Upper lobe of left lung (tissue), 6 donors: ENCODE data around the gene HPS3. TPM values are rescaled to one million over a fixed set of nuclear protein-coding genes. Genes with fewer than 3 reads are reported as not detected.

ENCODE experiments used
- ATAC-seq, 2 donors: fragments of 200-7000 bp; cut with Tn5 transposase; one replicate each; pipeline ENCODE4 v1.9.1; 2022; ENCODE audit warnings: mild to moderate bottlenecking in 2 of 2, moderate library complexity in 2 of 2; ENCODE audit not compliant: low FRiP score in 2 of 2
- DNase-seq, 2 donors: peaks; one replicate each; pipeline ENCODE4 v3.0.0-alpha.2; 2019 to 2020
- H3K27ac ChIP-seq, 4 donors: fragments of 200-600 bp; sonication (generic); one replicate each; pipeline ENCODE4 v1.5.1; 2016 to 2019
- H3K27me3 ChIP-seq, 4 donors: fragments of 200-600 bp; sonication (generic); one replicate each; pipeline ENCODE4 v1.5.1; 2017 to 2019
- H3K36me3 ChIP-seq, 4 donors: fragments of 200-600 bp; sonication (generic); one replicate each; pipeline ENCODE4 v1.5.1; 2016 to 2019
- H3K4me1 ChIP-seq, 4 donors: fragments of 200-600 bp; sonication (generic); one replicate each; pipeline ENCODE4 v1.5.1; 2018 to 2019
- H3K4me3 ChIP-seq, 4 donors: fragments of 200-600 bp; sonication (generic); one replicate each; pipeline ENCODE4 v1.5.1; 2017 to 2019; ENCODE audit warnings: mild to moderate bottlenecking in 2 of 4, moderate library complexity in 1 of 4
- H3K9me3 ChIP-seq, 4 donors: fragments of 200-600 bp; sonication (generic); one replicate each; pipeline ENCODE4 v1.5.1; 2018 to 2019
- CTCF ChIP-seq, 6 experiments: fragments of 450-650 bp in 4 of 6; fragments of 200-600 bp in 2 of 6; sonication (generic) in 2 of 6; IDR thresholded peaks; one replicate each; pipeline ENCODE4 v1.5.1; 2016 to 2019; ENCODE audit warnings: antibody characterized with exemption in 6 of 6
- EP300 ChIP-seq, 4 donors: sonication (generic); formaldehyde crosslinking; IDR thresholded peaks; one replicate each; pipeline ENCODE4 v1.5.1; 2017; ENCODE audit warnings: antibody characterized with exemption in 4 of 4, control low read depth in 2 of 4
- POLR2A ChIP-seq, 4 donors: fragments of 450-650 bp; IDR thresholded peaks; one replicate each; pipeline ENCODE4 v1.5.1; 2016 to 2017; ENCODE audit warnings: antibody characterized with exemption in 4 of 4, mild to moderate bottlenecking in 2 of 4
- POLR2AphosphoS5 ChIP-seq, 2 donors: sonication (generic); formaldehyde crosslinking; IDR thresholded peaks; one replicate each; pipeline ENCODE4 v1.5.1; 2017; ENCODE audit warnings: antibody characterized with exemption in 2 of 2
- WGBS, 2 donors: methylation state at CpG; one replicate each; pipeline ENCODE4 v1.1.5; 2017 to 2018; 5-methylcytosine and 5-hydroxymethylcytosine counted together
- total RNA-seq, 6 donors: library from RNA; depleted of rRNA in 4 of 6; stranded (reverse); fragments of >200 nt in 4 of 6; gene quantifications; one replicate each; pipeline versions ENCODE4 v1.1.0 to v1.2.1, GENCODE V29; 2016 to 2021
- donor health status: DM: no; HTN: no; CAD: no; lungs with moderate emphysema.
- donor health status: DM: no; HTN: yes; CAD: no; lungs with severe emphysema.

Gene HPS3
- total RNA-seq, 6 donors from 2014 or later = 13.4 to 29.8 (median 17.8) TPM

- Histone ChIP-seq H3K4me1 (peaks cover 4 to 13% (median 5%) of the 10 kb centered on the region in 4 donors), H3K9me3 (no peaks in the 10 kb centered on the region), H3K36me3 (peaks cover 0 to 14% (median 0%) of the 10 kb centered on the region in 4 donors), H3K27me3 (no peaks in the 10 kb centered on the region), H3K4me3 (no peak overlapping the region), H3K27ac (peak overlapping the region in 1 of 4 donors; percentile 42)
- ATAC-seq (peak in 1 of 2 donors; percentile 10), DNase-seq (no peak)
- WGBS, 2 donors = 56 to 71% methylated on average over 1 of the region's 1 CpG
- TF ChIP-seq POLR2AphosphoS5 (IDR thresholded peaks at IDR 0.05) = no peak
- TF ChIP-seq EP300 (IDR thresholded peaks at IDR 0.05) = no peak
- no peak for TF ChIP-seq POLR2A (IDR thresholded peaks at IDR 0.05)
- TF ChIP-seq CTCF (IDR thresholded peaks at IDR 0.05) = no peak
Observed at GRCh38 chr3:149179220-149179619, 49.8 kb downstream of the HPS3 start.

- Histone ChIP-seq H3K27ac (peak overlapping the region in 2 of 4 donors; percentile 14 to 42), H3K4me3 (no peak overlapping the region), H3K27me3 (no peaks in the 10 kb centered on the region), H3K9me3 (no peaks in the 10 kb centered on the region), H3K36me3 (peaks cover 0 to 7% (median 0%) of the 10 kb centered on the region in 4 donors), H3K4me1 (peaks cover 4 to 13% (median 5%) of the 10 kb centered on the region in 4 donors)
- WGBS, 2 donors = 40 to 47% methylated on average over 7 of the region's 7 CpGs
- TF ChIP-seq EP300 (IDR thresholded peaks at IDR 0.05) = peak in 2 of 4 donors; percentile 75 to 91
- no peak for TF ChIP-seq POLR2A (IDR thresholded peaks at IDR 0.05)
- peak; percentile 83 to 86 for TF ChIP-seq POLR2AphosphoS5 (IDR thresholded peaks at IDR 0.05)
- ATAC-seq (peak; percentile 95 to 96), DNase-seq (peak in 1 of 2 donors; percentile 85)
Observed at GRCh38 chr3:149180057-149180573, 50.7 kb downstream of the HPS3 start.

- Histone ChIP-seq H3K4me1 (peaks cover 4 to 13% (median 5%) of the 10 kb centered on the region in 4 donors), H3K4me3 (no peak overlapping the region), H3K27ac (no peak overlapping the region), H3K27me3 (no peaks in the 10 kb centered on the region), H3K9me3 (no peaks in the 10 kb centered on the region), H3K36me3 (peaks cover 0 to 1% (median 0%) of the 10 kb centered on the region in 4 donors)
- ATAC-seq = no peak
- no peak for TF ChIP-seq POLR2A (IDR thresholded peaks at IDR 0.05)
- no peak for TF ChIP-seq POLR2AphosphoS5 (IDR thresholded peaks at IDR 0.05)
- no peak for TF ChIP-seq CTCF (IDR thresholded peaks at IDR 0.05)
- 93 to 96% methylated on average over 2 of the region's 2 CpGs for WGBS, 2 donors
- DNase-seq = no peak
Observed at GRCh38 chr3:149181182-149181581, 51.7 kb downstream of the HPS3 start.

DNA sequence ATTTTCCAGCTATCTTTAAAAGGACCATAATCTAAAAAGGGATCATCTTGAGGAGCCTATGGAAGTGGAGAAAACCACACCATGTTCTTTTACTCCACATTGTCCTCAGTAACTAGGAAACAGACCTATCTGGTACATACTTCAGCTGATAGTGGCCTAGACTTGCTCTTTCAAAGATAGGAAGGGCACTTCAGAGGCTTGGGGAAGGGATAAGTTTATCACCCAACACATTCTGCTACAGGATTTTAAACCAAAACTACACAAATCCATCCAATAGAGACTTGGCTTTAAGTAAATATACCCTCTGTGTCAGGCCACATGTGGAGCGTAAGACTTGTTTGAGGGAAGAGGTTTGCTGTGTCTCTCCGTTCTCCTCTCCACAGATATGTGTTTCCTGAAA lies 56.8 kb downstream of the HPS3 start:
- ATAC-seq (no peak), DNase-seq (no peak)
- Histone ChIP-seq H3K4me3 (no peak overlapping the region), H3K36me3 (no peaks in the 10 kb centered on the region), H3K27me3 (no peaks in the 10 kb centered on the region), H3K27ac (no peak overlapping the region), H3K9me3 (no peaks in the 10 kb centered on the region), H3K4me1 (no peaks in the 10 kb centered on the region)
- WGBS, 2 donors = 92 to 97% methylated on average over 2 of the region's 2 CpGs
- TF ChIP-seq POLR2A (IDR thresholded peaks at IDR 0.05) = no peak
- TF ChIP-seq EP300 (IDR thresholded peaks at IDR 0.05) = no peak

DNA sequence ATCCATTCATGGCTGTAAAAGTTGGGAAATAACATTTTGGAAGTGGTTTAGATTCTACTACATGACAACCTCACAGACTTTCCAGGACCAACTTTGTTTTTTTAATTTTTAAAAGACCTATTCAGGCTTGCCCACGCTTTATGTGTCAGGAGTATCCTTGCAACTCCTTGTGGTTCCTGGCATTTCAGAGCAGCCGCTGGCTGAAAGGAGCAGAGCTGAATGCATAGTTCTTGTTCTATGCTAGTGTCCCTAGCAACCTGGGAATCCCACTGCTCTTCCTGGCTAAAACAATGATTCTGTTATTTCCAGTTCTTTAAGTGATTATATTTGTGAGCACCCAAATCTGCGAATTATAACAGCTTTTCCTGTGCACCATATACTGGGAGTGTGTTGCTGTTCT lies 57.3 kb downstream of the HPS3 start:
- no peak overlapping the region for H3K27ac ChIP-seq
- H3K9me3 ChIP-seq = no peaks in the 10 kb centered on the region
- WGBS, 2 donors = 93 to 97% methylated on average over 3 of the region's 3 CpGs
- no peaks in the 10 kb centered on the region for H3K4me1 ChIP-seq
- DNase-seq = no peak
- H3K27me3 ChIP-seq = no peaks in the 10 kb centered on the region
- no peak for ATAC-seq
- TF ChIP-seq POLR2AphosphoS5 (IDR thresholded peaks at IDR 0.05) (no peak), CTCF (IDR thresholded peaks at IDR 0.05) (no peak)
- H3K4me3 ChIP-seq = no peak overlapping the region
- H3K36me3 ChIP-seq = no peaks in the 10 kb centered on the region

DNA sequence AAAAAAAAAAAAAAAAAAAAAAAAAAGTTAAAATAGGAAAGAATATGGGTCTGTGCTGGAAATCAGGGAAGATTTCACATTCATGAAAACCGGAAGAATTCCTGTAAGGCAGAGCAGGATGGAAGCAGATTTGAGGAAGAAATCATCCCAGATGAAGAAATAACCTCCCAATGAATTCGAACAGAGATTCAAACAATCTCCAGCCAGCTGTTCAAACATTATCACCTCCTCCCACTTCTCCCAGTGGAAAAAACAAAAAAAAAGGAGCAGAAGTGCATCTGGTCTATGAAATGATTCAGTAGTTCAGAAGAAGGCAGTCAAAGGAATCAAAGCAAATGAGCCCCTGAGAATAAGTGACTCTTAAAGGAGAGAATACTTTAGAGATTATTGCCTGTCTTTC lies 59.1 kb downstream of the HPS3 start:
- H3K27ac ChIP-seq = no peak overlapping the region
- H3K36me3 ChIP-seq = no peaks in the 10 kb centered on the region
- no peak for ATAC-seq
- no peaks in the 10 kb centered on the region for H3K4me1 ChIP-seq
- DNase-seq = no peak
- TF ChIP-seq POLR2AphosphoS5 (IDR thresholded peaks at IDR 0.05) (no peak), POLR2A (IDR thresholded peaks at IDR 0.05) (no peak), CTCF (IDR thresholded peaks at IDR 0.05) (no peak), EP300 (IDR thresholded peaks at IDR 0.05) (no peak)
- no peaks in the 10 kb centered on the region for H3K9me3 ChIP-seq
- H3K27me3 ChIP-seq = no peaks in the 10 kb centered on the region
- no peak overlapping the region for H3K4me3 ChIP-seq
- whole genome bisulfite sequencing, 2 donors = 89 to 90% methylated on average over 2 of the region's 2 CpGs
